HG03135 (cell line): Measurements from ENCODE around the gene CPLX1.

Source experiments
- ATAC-seq: cut with Tn5 transposase; IDR thresholded peaks from one replicate; pipeline ENCODE4 v1.9.1; 2021; ENCODE audit warnings: mild to moderate bottlenecking, moderate library complexity; ENCODE audit not compliant: unreplicated experiment

The CPLX1 gene

DNA sequence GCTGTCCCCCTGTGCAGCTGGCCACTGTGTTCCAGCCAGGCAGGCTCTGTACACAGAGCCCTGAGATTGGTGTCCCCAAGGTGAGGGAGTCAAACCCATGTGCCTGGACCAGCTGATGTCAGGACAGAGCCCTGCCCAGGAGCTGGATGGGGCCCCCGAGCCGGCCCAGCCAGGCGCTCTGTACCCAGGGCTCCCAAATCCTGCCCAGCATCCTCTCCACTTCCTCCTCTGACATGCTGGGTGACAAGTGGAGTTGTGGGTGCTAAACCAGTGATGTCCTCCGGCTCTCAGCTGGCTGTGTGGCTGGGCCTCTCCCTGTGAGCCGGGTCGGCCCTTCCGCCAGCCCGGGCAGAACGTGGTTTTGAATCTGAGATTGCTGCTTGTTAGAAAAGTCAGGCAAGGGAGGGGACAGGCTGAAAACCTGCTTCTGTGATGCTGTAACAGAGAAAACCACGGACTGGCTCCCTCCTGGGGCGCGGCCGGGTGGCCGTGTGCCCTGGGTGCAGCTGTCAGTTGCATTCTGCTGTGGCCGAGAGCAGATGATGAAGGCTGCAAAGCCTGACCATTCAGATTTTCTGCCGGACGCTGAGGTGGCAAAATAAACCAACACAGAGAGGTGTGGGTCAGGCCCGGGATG lies 7.9 kb upstream of the CPLX1 start:
- no peak for ATAC-seq

GRCh38 chr4:833156-833555 lies 7.2 kb upstream of the CPLX1 start:
- no peak for ATAC-seq

- ATAC-seq = no peak
These were observed 6.6 kb upstream of the CPLX1 start for GRCh38 chr4:832536-832935.

GRCh38 chr4:832108-832507 lies 6.2 kb upstream of the CPLX1 start:
- ATAC-seq = no peak

DNA sequence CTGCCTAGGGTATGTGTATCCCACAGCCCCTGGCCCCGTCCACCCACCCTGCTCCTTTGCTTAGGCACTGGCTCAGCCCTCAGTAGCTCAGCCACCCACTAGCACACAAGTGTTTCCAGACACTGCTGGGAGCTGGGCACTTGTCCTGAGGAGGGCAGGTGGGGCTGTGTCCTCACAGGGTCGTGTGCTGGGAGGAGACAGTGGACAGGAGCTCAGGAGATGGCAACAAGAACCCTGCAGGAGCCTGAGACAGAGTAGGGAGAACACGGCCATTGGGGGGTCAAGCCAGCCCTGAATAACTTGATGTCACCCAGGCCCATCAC lies 5.5 kb upstream of the CPLX1 start:
- ATAC-seq = no peak

DNA sequence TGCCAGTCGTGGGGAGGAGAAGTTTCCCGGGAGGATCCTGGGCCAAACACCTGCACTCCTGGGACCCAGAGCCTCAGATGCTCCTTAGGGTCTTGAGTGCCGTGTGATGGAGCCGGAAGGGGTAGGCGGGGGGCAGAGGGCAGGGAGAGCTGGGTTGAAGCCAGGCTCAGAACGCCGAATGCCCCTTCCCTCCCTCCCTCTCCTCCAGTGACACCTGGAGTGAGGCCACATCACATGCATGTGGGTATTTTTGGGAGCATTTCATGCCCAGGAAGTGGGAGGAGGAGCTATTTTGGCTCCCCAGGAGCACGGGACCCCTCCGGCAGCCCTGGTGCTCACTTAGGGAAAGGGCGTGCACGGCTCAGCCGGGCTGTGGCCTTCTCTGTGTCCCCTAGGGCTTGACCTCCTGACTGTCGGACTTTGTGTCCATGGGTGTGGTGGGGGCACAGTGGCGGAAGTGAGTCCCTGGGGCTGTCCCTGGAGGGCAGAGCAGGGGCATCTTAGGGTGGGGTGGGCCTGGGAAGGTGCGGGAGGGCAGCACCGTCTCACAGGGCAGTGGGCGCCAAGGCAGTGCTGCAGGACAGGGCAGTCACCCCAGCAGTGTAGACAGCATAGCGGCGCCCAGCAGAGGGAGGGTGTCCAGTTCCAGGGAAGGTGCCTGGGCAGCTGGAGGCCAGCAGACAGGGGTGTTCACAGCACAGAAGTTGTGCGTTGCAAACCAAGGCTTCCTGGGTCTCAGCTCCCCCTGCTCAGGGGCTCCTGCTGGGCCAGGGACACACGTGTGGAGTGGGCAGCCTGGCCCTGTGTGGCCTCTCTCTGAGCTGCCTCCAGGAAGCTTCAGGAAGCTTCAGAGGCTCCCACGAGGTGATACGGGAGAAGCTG lies 4.9 kb upstream of the CPLX1 start:
- ATAC-seq = no peak

DNA sequence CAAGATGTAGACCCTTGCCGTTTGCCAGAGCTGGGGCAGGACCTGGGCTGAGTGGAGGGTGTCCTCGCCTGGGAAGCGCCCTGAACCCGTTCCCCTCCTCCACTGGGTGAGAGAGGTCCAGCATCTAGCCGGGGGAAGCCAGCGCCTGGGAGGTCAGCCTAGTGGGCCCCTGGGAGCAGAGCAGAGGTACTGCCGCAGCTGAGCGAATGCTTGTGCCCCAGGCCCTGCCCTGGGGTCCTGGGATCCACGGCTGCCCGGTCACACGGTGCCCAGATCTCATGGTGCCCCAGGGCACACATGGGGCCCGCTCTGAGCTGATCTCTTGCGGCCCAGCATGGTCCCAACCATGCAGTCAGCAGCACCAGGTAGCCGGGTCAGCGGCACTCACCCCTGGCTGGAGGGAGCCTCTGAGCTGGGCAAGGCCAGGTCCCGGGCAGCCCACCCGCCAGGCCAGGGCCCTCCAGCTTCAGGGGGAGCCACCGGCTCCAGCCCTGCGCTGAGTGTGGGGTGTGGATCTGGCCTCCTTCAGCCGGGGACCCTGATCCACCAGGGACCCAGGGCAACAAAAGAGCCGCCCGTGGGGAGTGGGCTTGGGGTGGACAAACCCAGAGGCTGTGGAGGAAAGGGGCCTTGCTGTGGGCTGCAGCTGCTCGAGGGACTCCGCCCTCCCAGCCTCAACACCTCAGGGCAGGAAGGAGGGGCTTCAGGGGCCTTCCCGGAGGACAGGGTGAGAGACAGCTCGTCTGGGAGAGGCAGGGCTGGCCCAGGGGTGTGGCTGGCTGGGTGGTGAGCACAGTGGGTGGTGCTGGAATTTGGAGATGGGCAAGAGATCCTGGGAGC lies 4.1 kb upstream of the CPLX1 start:
- no peak for ATAC-seq

- no peak for ATAC-seq
These were observed 3.4 kb upstream of the CPLX1 start for GRCh38 chr4:829291-829690.

DNA sequence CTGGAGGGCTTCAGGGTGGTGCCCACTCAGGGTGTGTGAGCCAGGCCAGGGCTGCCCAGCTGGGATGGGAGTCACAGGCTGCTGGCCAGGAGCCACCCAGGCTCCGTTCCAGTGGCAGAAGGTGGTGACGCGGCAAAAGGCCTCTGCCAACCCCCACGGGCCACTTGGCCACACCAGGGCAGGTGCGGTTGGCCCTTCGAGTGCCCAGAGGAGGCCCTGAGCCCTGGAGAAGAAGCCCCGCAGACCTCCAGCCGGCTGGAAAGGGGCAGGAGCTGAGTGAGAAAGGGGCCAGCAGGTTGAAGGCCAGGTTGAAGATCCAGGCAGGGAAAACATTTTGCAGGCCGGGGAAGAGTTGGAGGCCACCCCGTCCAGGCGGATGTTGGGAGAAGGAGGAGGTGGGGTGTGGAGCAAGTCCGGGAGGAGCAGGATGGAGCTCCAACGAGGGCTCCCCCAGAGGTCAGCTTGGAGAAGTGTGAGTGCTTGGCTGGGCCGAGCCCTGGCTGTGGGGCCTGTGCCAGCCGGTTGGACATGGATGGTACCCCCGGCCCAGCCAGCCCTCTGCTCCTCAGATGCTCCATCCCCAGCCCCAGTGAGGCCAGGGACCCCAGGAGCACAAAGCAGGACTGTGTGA lies 2.8 kb upstream of the CPLX1 start:
- no peak for ATAC-seq

DNA sequence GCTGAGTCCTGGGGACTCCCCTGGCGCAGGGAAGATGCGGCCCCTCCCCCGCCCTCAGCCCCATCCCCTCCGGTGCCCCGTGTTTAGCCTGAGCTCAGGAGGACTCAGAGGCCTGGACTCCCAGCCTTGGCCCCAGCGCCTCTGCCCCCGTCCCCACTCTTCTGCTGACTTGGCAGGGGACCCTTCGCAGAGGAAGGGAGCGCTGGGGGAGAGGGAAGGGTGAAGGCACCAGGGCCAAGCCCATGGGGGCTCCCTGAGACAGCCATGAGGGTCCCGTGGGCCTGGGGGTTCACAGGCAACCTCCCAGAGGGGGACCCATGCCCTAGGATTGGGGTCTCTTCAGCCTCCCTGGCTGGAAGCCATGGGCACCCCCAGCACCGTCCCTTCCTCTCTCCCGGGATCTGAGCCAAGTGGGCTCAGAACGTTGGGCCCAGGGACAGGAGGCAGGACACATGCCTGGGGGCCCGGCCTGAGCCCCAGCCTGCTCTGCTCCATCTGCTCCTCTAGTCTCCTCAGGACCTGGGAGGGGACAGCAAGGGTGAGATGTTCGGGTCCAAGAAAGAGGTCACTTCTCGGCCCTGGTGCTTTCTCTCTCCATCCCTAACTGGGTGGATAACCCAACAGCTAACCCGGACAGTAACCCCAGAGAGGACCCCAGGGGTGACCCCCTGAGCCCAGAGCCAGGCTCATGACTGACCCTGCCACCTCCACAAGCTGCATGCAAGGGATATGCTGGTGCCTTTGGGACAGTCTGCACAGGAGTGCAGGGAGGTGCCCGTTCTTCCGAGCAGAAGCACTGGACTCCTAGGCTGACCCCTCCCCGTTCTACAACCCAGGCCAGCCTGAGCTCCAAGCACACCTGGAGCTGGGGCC lies 1.5 kb upstream of the CPLX1 start:
- ATAC-seq = no peak

GRCh38 chr4:826508-827208 lies 729 bp upstream of the CPLX1 start:
- ATAC-seq = no peak

DNA sequence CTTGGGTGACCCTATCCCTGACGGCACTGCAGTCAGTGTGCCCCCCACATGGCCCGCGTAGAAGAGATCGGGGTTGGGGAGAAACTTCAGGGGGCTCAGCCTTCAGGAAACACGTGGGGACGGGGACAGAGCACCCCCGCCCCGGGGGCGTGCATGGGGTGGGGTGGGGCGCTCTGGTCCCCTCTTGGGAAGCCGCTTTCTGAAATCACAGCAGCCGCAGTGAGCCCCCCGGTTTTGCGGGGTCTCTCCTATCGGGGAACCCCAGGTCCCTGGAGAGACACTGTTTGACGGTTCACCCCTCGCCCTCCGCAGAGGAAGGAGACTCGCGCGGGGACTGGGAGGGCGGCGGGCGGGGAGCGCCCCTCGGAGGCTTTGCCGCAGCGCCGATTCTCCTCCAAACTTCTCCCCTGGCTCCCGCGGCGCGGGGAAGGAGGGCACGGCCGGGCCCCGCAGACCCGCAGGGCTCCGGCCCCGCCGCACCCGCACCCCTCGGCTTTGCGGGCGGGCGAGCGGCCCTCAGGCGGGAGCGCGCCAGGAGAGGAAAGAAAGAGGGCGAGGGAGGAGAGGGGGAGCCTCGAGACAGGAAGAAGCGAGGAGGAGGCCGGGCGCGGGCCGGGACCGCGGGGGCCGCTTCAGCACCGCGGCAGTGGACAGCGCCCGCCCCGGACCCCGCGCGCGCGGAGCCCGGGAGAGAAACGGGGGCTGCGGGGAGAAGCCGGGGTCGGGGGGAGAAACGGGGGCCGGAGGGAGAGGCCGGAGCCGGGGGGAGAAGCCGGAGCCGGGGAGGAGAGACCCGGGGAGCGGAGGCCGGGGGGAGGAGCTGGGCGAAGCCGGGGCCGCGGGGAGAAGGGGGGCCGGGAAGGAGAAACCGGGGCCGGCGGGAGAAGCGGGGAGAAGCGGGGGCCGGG lies 612 bp downstream of the CPLX1 start:
- ATAC-seq = no peak

- no peak for ATAC-seq
These were observed 1.4 kb downstream of the CPLX1 start for GRCh38 chr4:824461-825062.

DNA sequence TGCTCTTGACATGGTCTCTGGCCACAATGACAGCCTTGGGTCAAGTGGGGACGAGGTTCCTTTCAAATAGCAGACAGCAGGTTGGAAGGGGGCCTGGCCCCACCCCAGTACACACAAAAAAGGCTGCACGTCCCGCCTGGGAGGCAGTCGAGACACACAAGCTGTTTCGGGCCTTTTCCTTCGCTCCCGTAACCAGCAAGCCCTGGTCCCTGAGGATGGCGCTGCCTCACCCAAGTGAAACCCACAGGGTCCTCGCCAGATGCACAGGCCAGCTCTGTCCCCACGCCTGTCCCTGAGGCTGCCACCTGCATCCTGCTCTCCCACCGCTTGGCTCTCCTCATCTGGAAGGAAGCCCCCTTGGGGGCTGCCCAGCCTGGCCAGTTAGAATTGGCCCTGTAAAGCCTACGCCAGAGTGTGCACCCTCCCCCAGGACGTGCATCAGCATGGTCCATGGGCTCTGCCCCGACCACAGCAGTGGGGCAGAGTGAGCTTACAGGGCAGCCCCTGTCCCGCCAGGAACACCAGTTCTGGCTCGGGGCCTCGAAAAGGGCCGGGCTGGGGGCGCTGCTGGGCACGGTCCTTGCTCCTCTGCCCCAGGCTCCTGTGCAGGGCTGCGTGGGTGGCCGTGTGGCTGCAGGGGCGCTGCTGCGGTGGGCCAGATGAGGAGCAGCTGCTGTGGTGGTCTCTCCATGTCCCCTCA lies 2.0 kb downstream of the CPLX1 start:
- no peak for ATAC-seq

DNA sequence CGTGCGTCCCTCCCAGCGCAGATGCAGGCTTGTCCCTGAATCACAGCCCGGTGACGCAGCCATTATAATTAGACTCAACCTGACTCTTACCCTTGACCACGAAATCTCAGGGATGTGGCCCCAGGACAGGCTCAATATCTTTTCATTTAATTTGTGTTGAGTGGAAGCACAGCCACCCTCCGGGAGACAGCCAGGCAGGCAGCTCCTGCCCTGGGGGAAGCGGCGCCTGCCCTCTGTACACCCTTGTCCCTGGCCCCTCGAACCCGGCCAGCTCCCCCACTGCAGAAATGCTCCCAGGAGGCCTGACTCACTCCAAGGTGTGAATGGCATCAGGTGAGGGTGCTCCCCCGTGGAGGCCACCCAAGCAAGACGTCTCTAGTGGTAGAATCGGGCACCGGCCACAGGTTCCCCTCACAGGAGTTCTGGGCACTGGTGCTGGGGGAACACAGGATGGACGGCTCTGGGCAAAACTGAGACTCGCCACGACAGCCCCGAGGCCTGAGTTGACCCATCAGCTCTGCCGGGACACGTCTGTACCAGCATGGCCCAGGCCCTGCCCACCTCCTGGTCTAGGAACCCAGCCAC lies 2.7 kb downstream of the CPLX1 start:
- ATAC-seq = no peak

GRCh38 chr4:822361-823175 lies 3.4 kb downstream of the CPLX1 start:
- ATAC-seq = no peak
